Effector CD4-positive, alpha-beta T cell (primary cell): ENCODE results near the gene EEF1AKMT4.

Source experiments
- DNase-seq: peaks from one replicate; pipeline ENCODE4 v3.0.0-alpha.2; 2020

EEF1AKMT4 gene

DNA sequence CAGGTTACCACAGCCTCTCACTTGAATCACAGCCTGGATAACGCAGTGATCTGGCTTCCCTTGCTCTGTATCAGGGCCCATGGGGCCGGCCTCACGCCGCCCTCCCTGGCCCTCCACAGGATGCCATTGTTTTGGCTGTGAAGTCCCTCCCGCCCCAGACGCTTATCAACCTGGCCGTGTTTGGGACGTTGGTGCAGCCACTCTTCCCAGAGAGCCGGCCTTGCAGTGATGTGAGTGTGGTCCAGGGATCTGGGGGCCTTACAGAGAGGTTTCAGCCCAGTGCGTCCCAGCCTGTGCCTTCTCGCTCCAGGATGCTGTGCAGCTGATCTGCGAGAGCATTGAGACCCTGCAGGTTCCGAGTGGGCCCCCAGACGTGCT is 13.4 kb upstream of the EEF1AKMT4 start:
- no peak for DNase-seq

- no peak for DNase-seq
These were observed 12.8 kb upstream of the EEF1AKMT4 start for GRCh38 chr3:184236636-184237035.

DNA sequence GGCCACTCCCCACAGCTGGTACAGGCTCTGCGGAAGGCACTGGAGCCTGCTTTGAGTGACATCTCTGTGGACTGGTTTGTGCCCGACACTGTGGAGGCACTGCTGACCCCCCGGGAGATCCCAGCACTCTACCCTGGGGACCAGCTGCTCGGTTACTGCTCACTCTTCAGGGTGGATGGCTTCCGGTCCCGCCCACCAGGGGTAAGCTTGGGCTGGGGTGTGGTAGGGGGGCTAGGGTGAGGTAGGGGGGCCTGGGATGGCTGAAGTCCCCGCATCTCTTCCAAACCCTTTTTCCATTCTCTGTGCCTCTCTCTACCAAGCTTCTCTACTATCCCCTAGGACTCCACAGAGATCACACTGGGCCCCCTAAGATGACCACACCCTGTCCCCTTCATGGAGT is 12.3 kb upstream of the EEF1AKMT4 start:
- no peak for DNase-seq

DNA sequence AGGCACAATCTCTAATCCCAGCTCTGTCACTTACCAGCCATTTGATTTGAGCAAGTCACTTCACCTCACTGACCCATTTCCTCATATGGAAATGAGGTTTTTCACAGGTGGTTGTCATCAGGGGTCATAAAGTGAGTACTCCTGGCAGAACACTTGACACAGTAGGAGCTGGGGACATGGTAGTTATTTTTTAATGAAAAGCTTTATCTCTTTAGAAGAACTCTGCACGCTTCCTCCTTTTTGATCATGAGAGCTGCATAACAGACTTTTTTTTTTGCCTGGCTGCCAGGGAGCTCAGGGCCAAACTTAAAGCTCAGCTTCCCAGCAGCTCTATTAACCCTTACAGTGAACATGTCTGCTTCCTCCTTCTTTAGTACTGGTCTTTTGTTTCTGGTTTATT is 11.7 kb upstream of the EEF1AKMT4 start:
- DNase-seq: no peak

GRCh38 chr3:184238246-184238818 is 11.1 kb upstream of the EEF1AKMT4 start:
- DNase-seq: no peak

- DNase-seq: no peak
These were observed 10.3 kb upstream of the EEF1AKMT4 start for GRCh38 chr3:184239221-184239620.

GRCh38 chr3:184239708-184240107 is 9.8 kb upstream of the EEF1AKMT4 start:
- no peak for DNase-seq

GRCh38 chr3:184240384-184241140 is 8.9 kb upstream of the EEF1AKMT4 start:
- no peak for DNase-seq

GRCh38 chr3:184241141-184241446 is 8.4 kb upstream of the EEF1AKMT4 start:
- DNase-seq: no peak

DNA sequence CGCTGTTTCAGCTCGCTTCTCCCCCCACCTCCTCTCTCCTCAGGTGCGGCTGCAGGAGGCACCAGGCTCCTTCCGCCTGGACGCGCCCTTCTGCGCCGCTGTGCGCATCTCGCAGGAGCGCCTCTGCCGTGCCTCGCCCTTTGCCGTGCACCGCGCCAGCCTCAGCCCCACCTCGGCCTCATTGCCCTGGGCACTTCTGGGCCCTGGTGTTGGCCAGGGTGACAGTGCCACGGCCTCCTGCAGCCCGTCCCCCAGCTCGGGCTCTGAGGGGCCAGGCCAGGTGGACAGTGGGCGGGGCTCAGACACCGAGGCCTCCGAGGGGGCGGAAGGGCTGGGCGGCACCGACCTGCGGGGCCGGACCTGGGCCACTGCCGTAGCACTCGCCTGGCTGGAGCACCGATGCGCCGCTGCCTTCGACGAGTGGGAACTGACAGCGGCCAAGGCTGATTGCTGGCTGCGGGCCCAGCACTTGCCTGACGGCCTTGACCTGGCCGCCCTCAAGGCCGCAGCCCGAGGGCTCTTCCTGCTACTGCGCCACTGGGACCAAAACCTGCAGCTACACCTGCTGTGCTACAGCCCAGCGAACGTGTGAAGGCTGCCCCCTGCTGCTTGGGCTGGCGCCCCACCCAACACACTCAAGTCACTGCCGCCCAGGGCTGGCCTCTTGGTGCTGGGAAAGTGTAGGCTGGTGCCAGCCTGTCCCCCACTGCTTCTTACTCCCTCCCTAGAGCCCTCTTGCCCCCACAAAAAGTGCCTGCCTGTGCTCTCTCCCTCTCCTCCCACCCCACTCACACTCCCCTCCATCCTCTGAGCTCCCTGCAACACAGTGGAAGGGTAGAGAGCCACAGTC is 7.8 kb upstream of the EEF1AKMT4 start:
- DNase-seq: no peak

GRCh38 chr3:184242297-184242685 is 7.2 kb upstream of the EEF1AKMT4 start:
- DNase-seq: no peak

DNA sequence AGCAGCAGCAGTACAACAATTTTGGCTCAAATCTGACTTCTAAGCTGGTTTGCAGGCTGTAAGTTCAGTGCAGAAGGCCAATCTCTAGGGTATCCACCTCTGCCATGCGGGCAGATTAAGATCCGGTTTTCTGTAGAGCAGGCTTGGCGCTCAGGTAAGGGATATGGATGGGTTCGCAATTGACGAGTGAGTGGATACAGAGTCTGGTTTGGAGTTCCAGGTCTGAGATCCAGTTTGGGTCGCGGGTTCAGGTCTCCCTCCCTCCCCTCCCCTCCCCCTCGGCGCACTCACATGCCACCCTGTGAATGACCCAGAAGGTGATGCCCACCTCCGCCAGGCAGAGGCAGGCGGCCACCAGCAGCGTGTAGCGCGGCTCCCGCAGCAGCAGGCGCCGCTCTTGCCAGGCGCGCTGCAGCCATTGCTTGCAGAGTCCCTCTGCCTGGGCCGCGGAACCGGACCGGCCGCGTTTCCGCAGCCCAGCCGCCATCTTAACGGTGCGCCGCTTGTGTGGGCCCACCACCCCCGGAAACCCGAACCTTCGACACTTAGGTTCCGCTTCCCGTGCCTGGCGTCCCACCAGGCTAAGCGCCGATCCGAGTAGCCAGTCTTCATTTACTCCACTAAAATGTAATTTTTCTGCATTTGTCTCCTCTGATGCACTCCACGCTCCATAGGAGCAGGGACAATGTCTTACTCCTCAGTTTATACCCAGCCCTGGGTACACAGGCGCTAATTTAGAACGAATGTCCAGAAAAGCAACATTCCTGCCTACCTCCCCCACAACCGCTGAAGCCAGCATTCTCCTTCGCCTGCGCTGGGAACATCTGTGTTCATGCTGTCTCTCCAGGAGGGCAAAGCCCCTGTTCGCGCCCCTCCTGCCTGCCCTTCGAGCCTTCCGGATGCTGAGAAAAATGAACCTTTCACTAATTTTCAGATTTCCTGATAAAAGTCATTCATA is 739 bp upstream of the EEF1AKMT4 start, which contains the start of gene ALG3:
Gene ALG3 (minus strand): TSS at position 509 of the 958 bp plus-strand sequence. CDS start 22 bp downstream, at position 487.
- peak; percentile 81 for DNase-seq

DNA sequence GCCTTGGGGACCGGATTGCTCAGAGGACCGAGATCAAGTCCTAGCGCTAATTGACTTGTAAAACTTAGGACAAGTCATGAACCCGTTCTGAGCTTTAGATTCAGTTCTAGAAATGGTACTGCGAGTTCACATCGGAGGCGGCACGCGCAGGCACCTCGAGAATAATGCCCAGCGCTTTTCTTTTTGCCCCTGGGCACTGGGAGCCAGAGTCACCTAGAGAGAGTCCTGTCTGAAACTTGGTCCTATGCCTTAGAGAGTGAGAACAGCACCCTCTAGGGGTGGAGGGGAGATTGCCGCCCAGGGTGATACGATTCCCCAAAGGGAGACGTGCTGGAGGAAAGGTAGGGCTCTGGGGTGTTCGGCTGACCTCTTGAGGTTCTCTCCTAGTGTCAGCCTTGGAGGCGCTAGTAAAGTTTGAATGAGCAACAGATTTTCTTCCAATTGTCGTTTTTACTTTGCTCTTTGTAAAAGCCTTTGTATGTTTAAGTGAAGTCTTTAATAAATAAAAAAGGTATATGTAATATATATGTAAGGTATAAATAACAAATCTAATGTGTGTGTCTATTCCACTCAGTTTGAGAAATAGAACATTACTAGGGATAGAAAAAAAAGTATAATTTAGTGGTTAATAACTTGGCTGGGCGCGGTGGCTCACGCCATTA is 826 bp downstream of the EEF1AKMT4 start:
- peak; percentile 85 for DNase-seq

GRCh38 chr3:184255291-184256039 is 6.0 kb downstream of the EEF1AKMT4 start:
- no peak for DNase-seq

DNA sequence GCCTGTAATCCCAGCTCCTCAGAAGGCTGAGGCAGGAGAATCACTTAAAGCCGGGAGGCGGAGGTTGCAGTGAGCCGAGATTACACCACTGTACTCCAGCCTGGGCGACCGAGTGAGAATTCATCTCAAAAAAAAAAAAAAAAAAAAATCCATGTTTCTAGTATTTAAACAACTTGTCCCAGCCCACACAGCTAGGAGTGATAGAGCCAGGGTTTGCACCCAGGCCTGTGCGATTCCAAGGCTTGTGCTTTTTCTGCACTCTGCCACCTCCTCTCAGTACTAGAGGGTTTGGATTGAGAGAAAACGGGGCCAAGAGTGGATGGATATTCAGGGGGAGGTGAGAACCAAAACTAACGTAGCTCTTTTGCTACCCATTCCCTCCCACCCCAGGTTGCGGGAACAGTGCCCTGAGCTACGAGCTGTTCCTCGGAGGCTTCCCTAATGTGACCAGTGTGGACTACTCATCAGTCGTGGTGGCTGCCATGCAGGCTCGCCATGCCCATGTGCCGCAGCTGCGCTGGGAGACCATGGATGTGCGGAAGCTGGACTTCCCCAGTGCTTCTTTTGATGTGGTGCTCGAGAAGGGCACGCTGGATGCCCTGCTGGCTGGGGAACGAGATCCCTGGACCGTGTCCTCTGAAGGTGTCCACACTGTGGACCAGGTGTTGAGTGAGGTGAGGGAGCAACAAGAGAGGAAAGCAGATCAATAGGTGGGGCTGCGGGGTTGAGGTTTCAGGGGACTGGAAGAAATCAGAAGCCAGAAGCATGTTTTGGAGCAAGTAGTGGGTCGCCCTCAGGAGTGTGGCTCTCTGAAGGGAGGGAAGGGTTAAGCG is 7.8 kb downstream of the EEF1AKMT4 start:
- DNase-seq: no peak

- no peak for DNase-seq
These were observed 9.5 kb downstream of the EEF1AKMT4 start for GRCh38 chr3:184258926-184259325.

- no peak for DNase-seq
These were observed 10.0 kb downstream of the EEF1AKMT4 start for GRCh38 chr3:184259396-184259877.

GRCh38 chr3:184259878-184260723 is 10.6 kb downstream of the EEF1AKMT4 start:
- peak; percentile 35 for DNase-seq

- DNase-seq: no peak
These were observed 11.3 kb downstream of the EEF1AKMT4 start for GRCh38 chr3:184260724-184261269.
